HG03045 (cell line): ENCODE results near the gene TMEM247.
"Not testable (repeated sequence)": the region's sequence is repeated elsewhere in the genome, so short reads cannot be mapped to it uniquely, and the experiment has no call there.

Experiments
- ATAC-seq: cut with Tn5 transposase; IDR thresholded peaks from one replicate; pipeline ENCODE4 v1.9.1; 2021; ENCODE audit warnings: mild to moderate bottlenecking, moderate library complexity; ENCODE audit not compliant: unreplicated experiment

TMEM247 gene

DNA sequence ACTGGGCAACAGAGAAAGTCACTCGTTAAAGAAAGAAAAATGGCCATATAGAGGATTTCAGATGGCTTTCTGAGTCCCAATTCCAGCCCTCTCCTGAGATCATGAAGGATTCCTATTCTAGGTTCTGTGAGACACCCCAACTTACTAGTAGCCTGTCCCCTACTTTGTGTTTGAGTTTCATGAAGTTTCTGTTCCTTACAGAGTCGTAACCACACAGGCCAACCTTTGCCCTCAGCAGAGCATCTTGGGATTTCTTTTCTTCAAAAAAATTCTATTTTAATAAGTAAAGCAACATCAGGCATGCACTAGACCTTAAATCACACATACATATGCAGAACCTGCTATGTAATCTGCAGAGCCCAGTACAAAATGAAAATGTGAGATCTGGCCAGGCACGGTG, 30.4 kb downstream of the TMEM247 start:
- ATAC-seq: no peak

DNA sequence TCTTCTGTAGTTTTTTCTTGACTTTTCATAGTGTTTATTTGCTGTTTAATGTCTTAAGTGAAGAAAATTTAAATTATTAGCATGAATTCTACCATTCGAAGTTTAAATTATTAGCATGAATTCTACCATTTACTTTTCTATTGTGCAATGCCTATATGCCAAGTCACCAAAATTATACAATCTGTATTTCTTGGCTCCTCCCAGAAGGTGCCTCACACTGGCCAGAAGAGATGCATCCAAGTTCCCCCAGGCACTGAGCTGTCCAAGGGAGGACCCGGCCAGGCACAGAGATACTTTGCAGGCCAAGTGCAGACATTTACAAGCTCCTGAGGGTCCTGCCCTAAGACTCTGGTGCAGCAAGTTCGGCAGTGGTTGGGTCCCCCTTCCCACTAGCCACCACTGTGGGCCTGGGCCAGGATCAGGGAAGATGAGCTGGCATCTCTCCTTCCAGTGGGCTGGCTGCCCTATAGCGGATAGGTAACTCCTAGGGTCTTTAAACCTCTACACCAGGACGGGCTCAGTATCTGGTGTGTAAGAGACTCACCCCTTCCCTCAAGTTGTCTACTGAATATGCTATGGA, 31.3 kb downstream of the TMEM247 start:
- no peak for ATAC-seq

DNA sequence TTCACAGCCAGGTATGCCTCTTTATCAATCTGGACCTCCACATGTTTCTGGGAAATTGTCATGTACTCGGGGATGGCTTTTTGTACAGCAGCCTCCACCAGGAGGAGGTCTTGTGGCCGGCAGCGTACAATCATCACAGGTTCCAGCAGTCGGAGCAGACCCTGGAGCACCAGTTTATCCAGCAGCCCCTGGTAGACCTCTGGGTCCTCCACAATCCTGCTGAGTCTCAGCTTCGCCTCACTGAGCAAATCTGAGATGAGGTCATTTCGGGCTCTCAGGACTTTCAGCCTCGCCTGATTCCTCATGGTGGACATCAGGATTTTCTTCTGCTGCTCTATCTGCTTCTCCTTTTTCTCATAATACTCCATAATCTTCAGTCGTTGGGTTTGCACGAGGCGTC, 32.8 kb downstream of the TMEM247 start:
- no peak for ATAC-seq

DNA sequence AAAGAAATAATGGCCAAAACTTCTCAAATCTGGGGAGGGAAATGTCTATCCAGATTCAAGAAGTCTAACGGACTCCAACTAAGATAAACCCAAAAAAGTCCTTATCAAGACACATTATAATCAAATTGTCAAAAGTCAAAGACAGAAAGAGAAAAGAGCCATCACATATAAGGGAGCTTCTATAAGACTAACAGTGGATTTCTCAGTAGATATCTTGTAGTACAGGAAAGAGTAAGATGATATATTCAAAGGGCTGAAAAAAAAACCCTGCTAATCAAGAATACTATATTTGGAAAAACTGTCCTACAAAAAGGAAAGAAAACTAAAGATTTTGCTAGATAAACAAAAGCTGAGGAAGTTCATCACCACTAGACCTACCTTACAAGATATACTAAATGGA, 35.4 kb downstream of the TMEM247 start:
- ATAC-seq: no peak

DNA sequence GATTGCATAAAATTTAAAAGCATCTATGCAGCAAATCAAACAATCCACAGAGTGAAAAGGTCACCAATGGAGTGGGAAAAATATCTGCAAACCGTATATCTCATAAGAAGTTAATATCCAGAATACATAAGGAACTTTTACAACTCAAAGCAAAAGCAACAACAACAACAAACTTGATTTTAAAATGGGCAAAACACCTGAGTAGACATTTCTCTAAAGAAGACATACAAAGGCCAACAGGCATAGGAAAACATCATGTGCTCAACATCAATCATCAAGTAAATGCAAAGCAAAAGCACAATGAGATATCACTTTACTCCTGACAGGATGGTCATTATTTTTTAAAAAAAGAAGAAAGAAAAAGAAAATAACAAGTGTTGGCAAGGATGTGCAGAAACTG, 38.1 kb downstream of the TMEM247 start:
- no peak for ATAC-seq

DNA sequence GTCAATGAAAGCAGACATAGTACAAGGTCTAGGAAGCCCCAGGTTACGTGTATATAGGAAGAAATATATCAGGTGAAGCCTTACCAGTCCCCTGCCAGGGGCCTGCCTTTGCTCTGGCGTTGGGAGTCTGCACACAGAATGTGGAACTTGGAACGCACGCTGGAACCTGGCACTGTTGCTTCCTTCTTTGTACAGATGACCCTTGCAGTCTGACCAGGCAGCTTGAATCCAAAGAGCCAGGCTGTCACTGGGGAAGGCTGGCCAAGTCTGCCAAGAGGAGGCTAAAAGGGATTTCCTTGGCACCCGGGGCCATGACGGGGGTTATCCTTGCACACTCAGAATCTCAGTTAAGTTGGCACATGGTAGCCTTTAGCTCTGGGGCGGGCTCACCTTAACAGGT, 39.5 kb downstream of the TMEM247 start:
- no peak for ATAC-seq

DNA sequence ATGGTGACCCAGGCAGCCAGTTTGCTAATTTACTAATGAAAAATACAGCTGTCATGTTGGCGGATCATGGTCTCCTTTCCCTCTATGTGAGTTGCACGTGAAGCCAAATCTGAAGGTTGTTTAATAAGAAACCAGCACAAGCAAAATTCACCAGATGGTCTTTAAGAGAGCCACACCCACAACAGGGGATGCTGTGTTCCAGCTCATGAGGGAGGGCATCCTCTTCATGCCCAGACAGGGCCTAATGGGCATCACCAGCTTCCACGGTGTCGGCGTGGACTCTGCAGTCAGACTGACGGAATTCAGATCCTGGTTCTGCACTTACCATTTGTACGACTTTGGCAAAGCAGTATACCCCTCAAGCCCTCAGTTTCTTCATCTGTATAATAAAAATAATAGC, 39.9 kb downstream of the TMEM247 start:
- ATAC-seq: no peak

DNA sequence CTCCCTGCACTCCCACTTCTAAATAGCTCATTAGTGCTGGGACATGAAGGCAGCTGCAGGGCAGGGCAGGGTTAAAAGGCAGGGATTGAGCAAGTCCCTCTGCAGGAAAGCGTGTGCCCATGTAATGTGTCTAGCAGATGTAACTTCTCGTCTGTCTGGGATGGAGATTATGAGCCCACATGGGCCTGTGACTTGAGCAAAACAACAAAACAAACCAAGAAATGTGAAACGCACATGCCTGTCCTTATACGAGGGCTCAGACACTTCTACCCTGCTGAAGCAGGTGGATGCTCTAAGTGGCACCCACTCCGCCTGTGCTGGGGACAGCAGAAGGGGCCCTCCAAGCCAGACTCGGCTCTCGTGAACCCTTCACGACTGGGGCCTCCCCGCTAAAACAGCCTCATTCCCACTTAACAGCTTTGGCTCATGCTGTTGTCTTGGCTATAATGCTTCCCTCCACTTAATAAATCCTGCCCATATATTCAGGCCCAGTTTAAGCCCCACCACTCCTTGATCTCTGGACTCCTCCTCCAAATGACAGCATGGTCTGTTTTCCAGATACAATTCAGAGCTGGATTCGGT, 40.9 kb downstream of the TMEM247 start:
- ATAC-seq: no peak

DNA sequence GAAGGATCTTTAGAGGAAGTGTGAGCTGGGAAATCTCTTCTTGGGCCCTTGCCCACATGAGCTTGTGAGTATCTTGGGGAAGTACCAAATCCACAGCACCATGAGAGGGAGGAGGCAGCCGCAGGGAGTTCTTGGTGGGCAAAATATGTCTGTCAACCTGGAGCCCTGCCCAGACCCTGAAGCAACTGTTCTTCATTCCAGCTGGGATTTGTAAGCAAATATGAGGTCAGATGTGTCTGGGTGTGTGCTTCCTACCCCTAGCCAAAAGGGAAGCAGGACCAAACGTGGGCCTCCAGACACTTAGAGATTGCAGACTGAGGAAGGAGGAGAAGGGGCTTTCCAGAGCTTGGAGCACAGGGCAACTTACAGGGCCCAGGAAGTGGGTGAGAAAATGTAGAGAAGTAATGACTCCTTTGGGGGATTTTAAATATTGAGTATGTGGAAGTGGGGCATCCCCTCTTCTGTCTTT, 41.9 kb downstream of the TMEM247 start:
- ATAC-seq: no peak

DNA sequence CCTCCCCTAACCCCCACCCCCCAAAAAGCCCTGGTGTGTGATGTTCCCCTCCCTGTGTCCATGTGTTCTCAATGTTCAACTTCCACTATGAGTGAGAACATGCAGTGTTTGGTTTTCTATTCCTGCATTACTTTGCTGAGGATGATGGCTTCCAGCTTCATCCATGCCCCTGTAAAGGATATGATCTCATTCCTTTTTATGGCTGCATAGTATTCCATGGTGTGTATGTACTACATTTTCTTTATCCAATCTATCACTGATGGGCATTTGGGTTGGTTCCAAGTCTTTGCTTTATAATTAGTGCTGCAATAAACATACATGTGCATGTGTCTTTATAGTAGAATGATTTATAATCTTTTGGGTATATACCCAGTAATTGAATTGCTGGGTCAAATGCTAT, 43.0 kb downstream of the TMEM247 start:
- ATAC-seq: not testable (repeated sequence)

DNA sequence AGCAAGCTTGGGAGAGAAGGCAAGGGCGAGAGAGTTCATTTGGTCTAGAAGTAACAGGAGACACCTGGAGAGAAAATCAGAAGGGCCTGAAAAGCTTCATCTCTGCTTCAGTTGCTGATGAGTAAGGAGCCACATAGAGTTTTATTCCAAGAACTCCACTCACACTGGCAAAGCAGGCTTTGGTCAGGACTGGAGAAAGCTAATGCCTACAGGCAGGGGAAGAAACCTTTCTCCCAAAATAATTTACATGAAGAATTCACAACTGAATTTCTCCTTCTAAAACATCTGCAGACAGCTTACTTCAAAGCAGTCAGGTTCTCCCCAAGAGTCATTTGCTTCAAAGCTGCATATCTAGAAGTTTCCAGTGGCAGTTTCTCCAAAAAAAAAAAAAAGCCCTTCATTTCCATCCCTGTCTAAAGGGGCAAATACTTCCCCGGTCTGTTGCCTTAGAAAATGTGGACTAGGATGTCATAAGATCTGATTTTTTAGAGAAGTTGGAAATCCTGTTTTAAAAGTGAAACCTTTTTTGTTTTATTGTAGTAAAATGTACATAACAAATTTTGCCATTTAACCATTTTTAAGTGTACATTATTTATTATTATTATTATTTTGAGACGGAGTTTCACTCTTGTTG, 46.3 kb downstream of the TMEM247 start:
- no peak for ATAC-seq

DNA sequence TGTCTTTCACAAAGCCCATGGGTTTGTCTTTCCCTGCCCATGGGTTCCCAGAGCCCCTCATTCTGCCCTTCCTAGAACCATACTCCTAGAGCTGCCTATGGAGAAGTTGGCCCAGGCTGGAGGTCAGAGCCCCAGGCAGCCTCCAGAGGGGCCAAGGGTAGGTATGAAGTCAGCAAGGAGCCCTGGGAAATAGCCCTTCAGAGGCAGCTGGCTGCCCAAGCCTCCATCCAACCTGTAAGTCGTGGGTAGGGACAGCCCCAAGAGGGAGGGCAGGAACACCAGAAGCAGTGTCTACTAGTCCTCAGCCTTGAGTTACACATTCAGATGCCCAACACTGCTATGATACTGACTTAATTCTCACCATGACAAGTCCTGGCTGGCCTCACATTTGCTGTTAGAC, 49.5 kb downstream of the TMEM247 start:
- ATAC-seq: no peak

DNA sequence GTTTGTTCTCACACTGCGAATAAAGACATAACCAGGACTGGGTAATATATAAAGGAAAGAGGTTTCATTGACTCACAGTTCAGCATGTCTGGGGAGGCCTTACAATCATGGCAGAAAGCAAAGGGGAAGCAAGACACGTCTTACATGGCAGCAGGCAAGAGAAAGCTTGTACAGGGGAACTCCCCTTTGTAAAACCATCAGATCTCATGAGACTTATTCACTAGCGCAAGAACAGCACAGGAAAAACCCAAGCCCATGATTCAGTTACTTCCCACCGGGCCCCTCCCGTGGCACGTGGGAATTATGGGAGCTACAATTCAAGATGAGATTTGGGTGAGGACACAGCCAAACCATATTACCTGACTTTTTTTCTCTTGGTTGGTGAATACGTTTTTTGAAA, 51.3 kb downstream of the TMEM247 start:
- ATAC-seq: no peak

DNA sequence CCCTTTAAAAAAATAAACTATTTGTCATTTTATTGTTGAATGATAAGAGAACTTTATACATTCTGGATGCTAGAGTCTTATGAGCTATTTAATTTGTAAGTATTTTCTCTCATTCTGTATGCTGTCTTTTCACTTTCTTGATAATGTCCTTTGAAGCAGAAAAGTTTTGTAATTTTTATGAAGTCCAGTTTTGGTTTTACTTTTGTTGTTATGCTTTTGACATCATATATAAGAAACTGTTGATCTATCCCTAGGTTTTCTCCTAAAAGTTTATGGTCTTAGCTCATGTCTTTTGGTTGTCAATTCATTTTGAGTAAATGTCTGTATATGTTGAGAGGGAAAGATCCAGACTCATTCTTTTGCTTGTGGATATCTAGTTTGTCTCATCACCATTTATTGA, 52.5 kb downstream of the TMEM247 start:
- ATAC-seq: no peak
